Calu3 (cell line): ENCODE data around the gene TSHB. TPM values are rescaled to one million over a fixed set of nuclear protein-coding genes. Genes with fewer than 3 reads are reported as not detected.

ENCODE experiments used
- BruUV-seq: library from RNA; stranded (reverse); fragments of 400-500 nt; replicated peaks from 2 replicates; lab custom pipeline; 2021; lab: Mats Ljungman, UMichigan
- CTCF ChIA-PET: fragments of 300-600 bp; sonication (Branson Sonifier 250); formaldehyde crosslinking; loops from one replicate; lab custom pipeline; 2022; ENCODE audit warnings: antibody characterized with exemption; lab: Charles Lee
- DNase-seq: peaks from one replicate; pipeline ENCODE4 v3.0.0; 2022
- H3K27ac Mint-ChIP-seq: one replicate; pipeline ENCODE4 v1.8.0; 2022; ENCODE audit warnings: mixed read lengths; ENCODE audit not compliant: unreplicated experiment
- H3K27me3 Mint-ChIP-seq: one replicate; pipeline ENCODE4 v1.8.0; 2022; ENCODE audit warnings: mixed read lengths; ENCODE audit not compliant: unreplicated experiment
- H3K36me3 Mint-ChIP-seq: one replicate; pipeline ENCODE4 v1.8.0; 2022; ENCODE audit warnings: mild to moderate bottlenecking, moderate library complexity, mixed read lengths; ENCODE audit not compliant: insufficient read depth, unreplicated experiment
- H3K4me1 Mint-ChIP-seq: one replicate; pipeline ENCODE4 v1.8.0; 2022; ENCODE audit warnings: mild to moderate bottlenecking, low read depth, mixed read lengths; ENCODE audit not compliant: unreplicated experiment
- H3K4me3 Mint-ChIP-seq: one replicate; pipeline ENCODE4 v1.8.0; 2022; ENCODE audit warnings: mild to moderate bottlenecking, low read depth, moderate library complexity, mixed read lengths; ENCODE audit not compliant: unreplicated experiment
- H3K9me3 Mint-ChIP-seq: one replicate; pipeline ENCODE4 v1.8.0; 2022; ENCODE audit warnings: low read depth, mixed read lengths; ENCODE audit not compliant: unreplicated experiment
- CTCF ChIP-seq: fragments of 200-600 bp; IDR thresholded peaks from one replicate; pipeline ENCODE4 v1.8.0; 2022; ENCODE audit warnings: antibody characterized with exemption; ENCODE audit not compliant: unreplicated experiment
- intact Hi-C: fragments of 100-400 bp; cut with micrococcal nuclease; formaldehyde crosslinking; loops from one replicate; pipeline ENCODE4 v1.10.0; 2022; ENCODE audit not compliant: unreplicated experiment
- total RNA-seq: library from RNA; stranded (reverse); gene quantifications from 2 replicates; pipeline ENCODE4 v1.2.3, GENCODE V29; 2022

Gene TSHB
- total RNA-seq, 1 experiment from 2014 or later, result not detected

- H3K4me1 Mint-ChIP-seq, result no peaks in the 10 kb centered on the region
- no peak overlapping the region for H3K4me3 Mint-ChIP-seq
- TF ChIP-seq CTCF, result no peak
- no peaks in the 10 kb centered on the region for H3K36me3 Mint-ChIP-seq
- DNase-seq, result no peak
- CTCF ChIA-PET, result no interaction called here
- H3K27ac Mint-ChIP-seq, result no peak overlapping the region
- H3K27me3 Mint-ChIP-seq, result no peaks in the 10 kb centered on the region
- BruUV-seq, result no TSS peak
- no peaks in the 10 kb centered on the region for H3K9me3 Mint-ChIP-seq
- intact Hi-C loops, result no loop called here
These were observed 49.1 kb downstream of the TSHB start for GRCh38 chr1:115078708-115079107.

- no peaks in the 10 kb centered on the region for H3K4me1 Mint-ChIP-seq
- no peaks in the 10 kb centered on the region for H3K27me3 Mint-ChIP-seq
- intact Hi-C loops, result no loop called here
- no peak overlapping the region for H3K27ac Mint-ChIP-seq
- no peak for DNase-seq
- BruUV-seq, result no TSS peak
- no peaks in the 10 kb centered on the region for H3K36me3 Mint-ChIP-seq
- CTCF ChIA-PET, result no interaction called here
- no peak overlapping the region for H3K4me3 Mint-ChIP-seq
- TF ChIP-seq CTCF, result no peak
- no peaks in the 10 kb centered on the region for H3K9me3 Mint-ChIP-seq
These were observed 53.3 kb downstream of the TSHB start for GRCh38 chr1:115082949-115083348.

Other genes starting within 250 kb of the TSHB start
- 26.7 and 37.1 TPM in 2 replicates for gene SIKE1, start 249.1 kb upstream of the TSHB start, total RNA-seq
- not detected in 2 replicates for gene SYCP1, start 175.0 kb upstream of the TSHB start, total RNA-seq
- 6.0 and 7.7 TPM in 2 replicates for gene TSPAN2, start 59.7 kb downstream of the TSHB start, total RNA-seq